ENCODE measurements around the gene KIAA1210.

Gene KIAA1210

GRCh38 chrX:119093991-119094735, 33.4 kb downstream of the KIAA1210 start:
- no peaks in the 10 kb centered on the region for H3K4me1 ChIP-seq (ENCODE audit: control insufficient read depth, insufficient read depth, low read length)
- H3K4me3 ChIP-seq (ENCODE audit: low read depth, low read length), result no peak overlapping the region
- H3K27ac ChIP-seq (ENCODE audit: low read depth, low read length), result no peak overlapping the region

GRCh38 chrX:119090627-119091026, 37.0 kb downstream of the KIAA1210 start:
- Histone ChIP-seq H3K27me3 (ENCODE audit: control insufficient read depth, insufficient read depth, low read length) (peaks cover 31% of the 10 kb centered on the region), H3K9ac (ENCODE audit: low read length) (no peak overlapping the region), H3K4me1 (ENCODE audit: control insufficient read depth, insufficient read depth, low read length) (no peaks in the 10 kb centered on the region), H3K36me3 (ENCODE audit: control insufficient read depth, insufficient read depth, low read length) (no peaks in the 10 kb centered on the region), H3K9me3 (ENCODE audit: control insufficient read depth, insufficient read depth, low read depth, low read length) (no peaks in the 10 kb centered on the region), H3K27ac (ENCODE audit: low read depth, low read length) (no peak overlapping the region), H3K4me3 (ENCODE audit: low read depth, low read length) (no peak overlapping the region)

More at GRCh38 chrX:119093991-119094735, 33.4 kb downstream of the KIAA1210 start:
- H3K36me3 ChIP-seq (ENCODE audit: control insufficient read depth, insufficient read depth, low read length), result no peaks in the 10 kb centered on the region
- H3K9ac ChIP-seq (ENCODE audit: low read length), result no peak overlapping the region
- peaks cover 13% of the 10 kb centered on the region for H3K27me3 ChIP-seq (ENCODE audit: control insufficient read depth, insufficient read depth, low read length)
- H3K9me3 ChIP-seq (ENCODE audit: control insufficient read depth, insufficient read depth, low read depth, low read length), result no peaks in the 10 kb centered on the region

DNA sequence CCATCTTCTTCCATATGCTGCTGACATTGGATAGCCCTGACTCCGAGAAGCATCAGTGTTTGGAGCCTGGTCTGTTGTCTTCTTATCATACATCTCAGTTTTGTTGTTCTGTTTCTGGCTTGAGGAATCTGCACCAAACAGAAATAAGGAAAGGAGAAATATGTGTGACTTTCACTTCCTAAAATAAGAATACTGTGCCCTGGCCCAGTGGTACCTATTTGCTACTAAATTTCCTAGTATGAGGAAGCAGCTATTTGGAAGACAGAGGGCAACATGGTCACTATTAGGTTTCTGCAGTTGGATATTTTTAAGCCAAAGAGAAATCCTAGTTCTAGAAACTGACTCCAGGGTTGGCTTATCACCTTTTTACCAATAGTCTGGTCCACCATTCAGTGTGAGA, 38.0 kb downstream of the KIAA1210 start:
- Histone ChIP-seq H3K4me3 (ENCODE audit: low read depth, low read length) (no peak overlapping the region), H3K9me3 (ENCODE audit: control insufficient read depth, insufficient read depth, low read depth, low read length) (no peaks in the 10 kb centered on the region), H3K27ac (ENCODE audit: low read depth, low read length) (no peak overlapping the region), H3K9ac (ENCODE audit: low read length) (no peak overlapping the region), H3K36me3 (ENCODE audit: control insufficient read depth, insufficient read depth, low read length) (no peaks in the 10 kb centered on the region), H3K4me1 (ENCODE audit: control insufficient read depth, insufficient read depth, low read length) (no peaks in the 10 kb centered on the region), H3K27me3 (ENCODE audit: control insufficient read depth, insufficient read depth, low read length) (peaks cover 33% of the 10 kb centered on the region)

DNA sequence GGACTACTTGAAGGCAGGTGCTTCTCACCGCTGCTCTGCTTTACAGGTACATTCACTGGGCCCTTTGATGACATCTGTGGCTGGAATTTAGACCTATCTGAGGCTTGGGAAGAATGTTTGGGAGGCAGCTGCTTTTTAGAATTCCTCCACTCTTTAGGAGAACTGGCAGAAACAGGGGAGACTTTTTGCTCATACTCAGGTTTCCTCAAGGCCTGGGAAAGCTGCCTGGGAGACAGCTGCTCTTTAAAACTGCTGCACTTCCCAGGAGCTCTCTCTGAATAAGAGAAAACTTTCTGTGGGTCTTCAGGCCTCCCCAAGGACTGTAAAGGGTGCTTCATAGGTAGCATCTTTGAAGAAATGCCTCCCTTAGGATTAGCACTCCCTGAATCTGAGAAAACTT, 40.5 kb downstream of the KIAA1210 start:
- Histone ChIP-seq H3K36me3 (ENCODE audit: control insufficient read depth, insufficient read depth, low read length) (no peaks in the 10 kb centered on the region), H3K4me1 (ENCODE audit: control insufficient read depth, insufficient read depth, low read length) (no peaks in the 10 kb centered on the region), H3K9ac (ENCODE audit: low read length) (no peak overlapping the region), H3K4me3 (ENCODE audit: low read depth, low read length) (no peak overlapping the region), H3K9me3 (ENCODE audit: control insufficient read depth, insufficient read depth, low read depth, low read length) (no peaks in the 10 kb centered on the region), H3K27me3 (ENCODE audit: control insufficient read depth, insufficient read depth, low read length) (peaks cover 35% of the 10 kb centered on the region), H3K27ac (ENCODE audit: low read depth, low read length) (no peak overlapping the region)

DNA sequence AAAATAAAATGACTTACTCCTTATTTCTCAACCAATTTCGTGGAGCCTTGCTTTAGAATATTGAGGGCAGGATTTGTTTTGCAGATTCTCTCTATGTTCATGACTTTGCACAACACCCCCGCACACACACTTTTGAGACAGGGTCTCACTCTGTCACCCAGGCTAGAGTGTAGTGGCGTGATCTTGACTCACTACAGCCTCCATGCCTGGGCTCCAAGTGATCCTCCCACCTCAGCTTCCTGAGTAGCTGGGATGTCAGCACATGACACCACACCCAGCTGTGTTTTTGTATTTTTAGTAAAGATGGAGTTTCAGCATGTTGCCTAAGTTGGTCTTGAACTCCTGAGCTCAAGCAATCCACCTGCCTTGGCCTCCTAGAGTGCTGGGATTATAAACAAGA, 42.8 kb downstream of the KIAA1210 start:
- Histone ChIP-seq H3K36me3 (ENCODE audit: control insufficient read depth, insufficient read depth, low read length) (no peaks in the 10 kb centered on the region), H3K9ac (ENCODE audit: low read length) (no peak overlapping the region), H3K4me3 (ENCODE audit: low read depth, low read length) (no peak overlapping the region), H3K27ac (ENCODE audit: low read depth, low read length) (no peak overlapping the region), H3K27me3 (ENCODE audit: control insufficient read depth, insufficient read depth, low read length) (peaks cover 39% of the 10 kb centered on the region), H3K9me3 (ENCODE audit: control insufficient read depth, insufficient read depth, low read depth, low read length) (no peaks in the 10 kb centered on the region), H3K4me1 (ENCODE audit: control insufficient read depth, insufficient read depth, low read length) (no peaks in the 10 kb centered on the region)

- Histone ChIP-seq H3K9ac (ENCODE audit: low read length) (no peak overlapping the region), H3K27me3 (ENCODE audit: control insufficient read depth, insufficient read depth, low read length) (peaks cover 26% of the 10 kb centered on the region), H3K27ac (ENCODE audit: low read depth, low read length) (no peak overlapping the region), H3K9me3 (ENCODE audit: control insufficient read depth, insufficient read depth, low read depth, low read length) (0 out of 2 replicates have a peak, but pooled peaks cover 3% of the 10 kb centered on the region), H3K4me1 (ENCODE audit: control insufficient read depth, insufficient read depth, low read length) (no peaks in the 10 kb centered on the region), H3K36me3 (ENCODE audit: control insufficient read depth, insufficient read depth, low read length) (no peaks in the 10 kb centered on the region), H3K4me3 (ENCODE audit: low read depth, low read length) (no peak overlapping the region)
Measured at GRCh38 chrX:119082278-119082677, 45.3 kb downstream of the KIAA1210 start.

- Histone ChIP-seq H3K27me3 (ENCODE audit: control insufficient read depth, insufficient read depth, low read length) (peaks cover 11% of the 10 kb centered on the region), H3K4me1 (ENCODE audit: control insufficient read depth, insufficient read depth, low read length) (no peaks in the 10 kb centered on the region), H3K4me3 (ENCODE audit: low read depth, low read length) (no peak overlapping the region), H3K36me3 (ENCODE audit: control insufficient read depth, insufficient read depth, low read length) (no peaks in the 10 kb centered on the region), H3K9ac (ENCODE audit: low read length) (no peak overlapping the region), H3K9me3 (ENCODE audit: control insufficient read depth, insufficient read depth, low read depth, low read length) (0 out of 2 replicates have a peak, but pooled peaks cover 3% of the 10 kb centered on the region), H3K27ac (ENCODE audit: low read depth, low read length) (no peak overlapping the region)
Measured at GRCh38 chrX:119075270-119076025, 52.2 kb downstream of the KIAA1210 start.

- H3K9ac ChIP-seq (ENCODE audit: low read length), result no peak overlapping the region
- H3K9me3 ChIP-seq (ENCODE audit: control insufficient read depth, insufficient read depth, low read depth, low read length), result 0 out of 2 replicates have a peak, but pooled peaks cover 5% of the 10 kb centered on the region
- peaks cover 8% of the 10 kb centered on the region; the same call in 1 of the 2 replicates for H3K27me3 ChIP-seq (ENCODE audit: control insufficient read depth, insufficient read depth, low read length)
- H3K4me3 ChIP-seq (ENCODE audit: low read depth, low read length), result no peak overlapping the region
- no peaks in the 10 kb centered on the region for H3K4me1 ChIP-seq (ENCODE audit: control insufficient read depth, insufficient read depth, low read length)
- no peaks in the 10 kb centered on the region for H3K36me3 ChIP-seq (ENCODE audit: control insufficient read depth, insufficient read depth, low read length)
- no peak overlapping the region for H3K27ac ChIP-seq (ENCODE audit: low read depth, low read length)
Measured at GRCh38 chrX:119073911-119074310, 53.7 kb downstream of the KIAA1210 start.

GRCh38 chrX:119073200-119073905, 54.3 kb downstream of the KIAA1210 start:
- peaks cover 13% of the 10 kb centered on the region; the same call in 1 of the 2 replicates for H3K27me3 ChIP-seq (ENCODE audit: control insufficient read depth, insufficient read depth, low read length)

GRCh38 chrX:119072744-119073143, 54.9 kb downstream of the KIAA1210 start, which contains the start of gene CT47C1:
CT47C1 (plus strand) TSS chrX:119072993; CDS start chrX:119073226, 233 bp downstream.
- H3K4me3 ChIP-seq (ENCODE audit: low read depth, low read length), result no peak within 1 kb of the TSS
- 0 out of 2 replicates have a peak, but pooled peaks cover 2% of the 10 kb centered on the region for H3K9me3 ChIP-seq (ENCODE audit: control insufficient read depth, insufficient read depth, low read depth, low read length)
- H3K27me3 ChIP-seq (ENCODE audit: control insufficient read depth, insufficient read depth, low read length), result peaks cover 18% of the 10 kb centered on the region
- no peak within 1 kb of the TSS for H3K27ac ChIP-seq (ENCODE audit: low read depth, low read length)
- no peaks in the 10 kb centered on the region for H3K4me1 ChIP-seq (ENCODE audit: control insufficient read depth, insufficient read depth, low read length)
- H3K36me3 ChIP-seq (ENCODE audit: control insufficient read depth, insufficient read depth, low read length), result no peaks in the 10 kb centered on the region
- no peak within 1 kb of the TSS for H3K9ac ChIP-seq (ENCODE audit: low read length)

More at GRCh38 chrX:119073200-119073905, 54.3 kb downstream of the KIAA1210 start:
- Histone ChIP-seq H3K9ac (ENCODE audit: low read length) (no peak overlapping the region), H3K27ac (ENCODE audit: low read depth, low read length) (no peak overlapping the region), H3K4me3 (ENCODE audit: low read depth, low read length) (no peak overlapping the region), H3K9me3 (ENCODE audit: control insufficient read depth, insufficient read depth, low read depth, low read length) (0 out of 2 replicates have a peak, but pooled peaks cover 2% of the 10 kb centered on the region), H3K4me1 (ENCODE audit: control insufficient read depth, insufficient read depth, low read length) (no peaks in the 10 kb centered on the region), H3K36me3 (ENCODE audit: control insufficient read depth, insufficient read depth, low read length) (no peaks in the 10 kb centered on the region)

Measured in HUES6 (cell line).